ENCODE measurements around the gene LIN37.

- TF ChIP-seq CTCF (IDR thresholded peaks at IDR 0.05; ENCODE audit: low read depth, low read length) (no peak), EZH2phosphoT487 (IDR thresholded peaks at IDR 0.05; ENCODE audit: low read depth) (no peak)
Observed at GRCh38 chr19:35757231-35757748, 8.9 kb downstream of the LIN37 start.
